Left ventricle myocardium inferior (tissue), 1 donor: ENCODE results near the gene CHRNB1. TPM values are rescaled to one million over a fixed set of nuclear protein-coding genes. Genes with fewer than 3 reads are reported as not detected.

ENCODE experiments used
- DNase-seq: peaks from one replicate; pipeline ENCODE4 v3.0.0-alpha.2; 2020
- H3K27ac ChIP-seq: fragments of 200-600 bp; replicated peaks from 2 replicates; pipeline ENCODE4 v1.8.0; 2021
- H3K27me3 ChIP-seq: fragments of 200-600 bp; 2 replicates; pipeline ENCODE4 v1.8.0; 2021; ENCODE audit warnings: low read depth
- H3K36me3 ChIP-seq: fragments of 200-600 bp; 2 replicates; pipeline ENCODE4 v1.8.0; 2021
- H3K4me1 ChIP-seq: fragments of 200-600 bp; 2 replicates; pipeline ENCODE4 v1.8.0; 2021
- H3K4me3 ChIP-seq: fragments of 200-600 bp; 2 replicates; pipeline ENCODE4 v1.8.0; 2021; ENCODE audit warnings: mild to moderate bottlenecking, moderate library complexity
- H3K9me3 ChIP-seq: fragments of 200-600 bp; replicated peaks from 2 replicates; pipeline ENCODE4 v1.8.0; 2021
- intact Hi-C: fragments of 100-400 bp; cut with micrococcal nuclease; formaldehyde crosslinking; loops from one replicate; pipeline ENCODE4 v1.11.0; 2022
- total RNA-seq: library from RNA; stranded (reverse); fragmentation: NEBNext Ultra II Directional; extraction: Animal tissue kit (Norgen Biotek cat#: 25700); gene quantifications from one replicate; pipeline ENCODE4 v1.2.1, GENCODE V29; 2021
- TF ChIP-seq, protein P1 (sequence below): fragments of 200-600 bp; IDR thresholded peaks from 2 replicates; pipeline ENCODE4 v1.8.0; 2021; ENCODE audit warnings: antibody characterized with exemption, mild to moderate bottlenecking, borderline replicate concordance
- donor health status: DM: no; HTN: yes; CAD: no; lungs with severe emphysema.

Gene CHRNB1
- total RNA-seq, 1 donor from 2014 or later: 8.7 TPM

- H3K27me3 ChIP-seq: no peaks in the 10 kb centered on the region
- TF ChIP-seq, protein P1, sequence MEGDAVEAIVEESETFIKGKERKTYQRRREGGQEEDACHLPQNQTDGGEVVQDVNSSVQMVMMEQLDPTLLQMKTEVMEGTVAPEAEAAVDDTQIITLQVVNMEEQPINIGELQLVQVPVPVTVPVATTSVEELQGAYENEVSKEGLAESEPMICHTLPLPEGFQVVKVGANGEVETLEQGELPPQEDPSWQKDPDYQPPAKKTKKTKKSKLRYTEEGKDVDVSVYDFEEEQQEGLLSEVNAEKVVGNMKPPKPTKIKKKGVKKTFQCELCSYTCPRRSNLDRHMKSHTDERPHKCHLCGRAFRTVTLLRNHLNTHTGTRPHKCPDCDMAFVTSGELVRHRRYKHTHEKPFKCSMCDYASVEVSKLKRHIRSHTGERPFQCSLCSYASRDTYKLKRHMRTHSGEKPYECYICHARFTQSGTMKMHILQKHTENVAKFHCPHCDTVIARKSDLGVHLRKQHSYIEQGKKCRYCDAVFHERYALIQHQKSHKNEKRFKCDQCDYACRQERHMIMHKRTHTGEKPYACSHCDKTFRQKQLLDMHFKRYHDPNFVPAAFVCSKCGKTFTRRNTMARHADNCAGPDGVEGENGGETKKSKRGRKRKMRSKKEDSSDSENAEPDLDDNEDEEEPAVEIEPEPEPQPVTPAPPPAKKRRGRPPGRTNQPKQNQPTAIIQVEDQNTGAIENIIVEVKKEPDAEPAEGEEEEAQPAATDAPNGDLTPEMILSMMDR: no peak
- no peaks in the 10 kb centered on the region for H3K36me3 ChIP-seq
- DNase-seq: no peak
- H3K4me3 ChIP-seq: no peak overlapping the region
- no peaks in the 10 kb centered on the region for H3K9me3 ChIP-seq
- intact Hi-C loops: no loop called here
- H3K27ac ChIP-seq: no peak overlapping the region
- no peaks in the 10 kb centered on the region for H3K4me1 ChIP-seq
These were observed 27.7 kb upstream of the CHRNB1 start for GRCh38 chr17:7417056-7417655.

DNA sequence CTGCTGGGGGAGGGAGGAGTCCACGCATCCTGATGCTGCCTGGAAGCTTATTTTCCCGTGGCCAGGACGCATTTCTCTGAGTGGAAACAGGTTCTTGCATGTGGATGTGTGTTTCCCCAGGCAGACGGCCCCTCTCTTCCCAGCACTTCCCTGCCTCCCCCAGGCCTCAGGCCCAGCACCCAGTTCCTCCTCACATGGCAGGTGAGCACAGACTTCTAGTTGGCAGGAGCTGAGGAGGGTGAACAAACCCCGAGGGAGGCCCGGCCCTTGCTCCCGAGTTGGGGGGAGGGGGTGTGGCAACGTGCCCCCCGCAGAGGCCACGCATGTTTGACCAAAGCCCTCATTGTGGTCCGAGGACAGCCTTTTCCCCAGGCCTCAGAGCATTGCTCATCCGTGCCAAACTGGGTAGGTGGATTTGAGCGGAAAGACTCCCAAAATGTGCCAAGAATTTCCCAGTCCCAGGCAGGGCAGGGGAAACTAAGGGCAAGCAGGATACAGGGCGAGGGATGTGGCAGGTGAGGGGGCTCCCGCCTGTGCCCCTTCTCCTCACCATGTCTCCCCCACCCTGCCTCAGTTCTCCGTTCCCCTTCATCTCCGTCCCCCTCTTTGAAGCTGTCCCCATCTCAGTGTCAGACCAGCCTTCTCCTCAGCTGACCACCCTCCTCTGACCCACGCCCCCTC is 26.2 kb upstream of the CHRNB1 start:
- intact Hi-C loops: no loop called here
- H3K36me3 ChIP-seq: no peaks in the 10 kb centered on the region
- no peak overlapping the region for H3K4me3 ChIP-seq
- H3K27ac ChIP-seq: no peak overlapping the region
- DNase-seq: no peak
- no peaks in the 10 kb centered on the region for H3K4me1 ChIP-seq
- TF ChIP-seq, protein P1: no peak
- no peaks in the 10 kb centered on the region for H3K27me3 ChIP-seq
- H3K9me3 ChIP-seq: no peaks in the 10 kb centered on the region

DNA sequence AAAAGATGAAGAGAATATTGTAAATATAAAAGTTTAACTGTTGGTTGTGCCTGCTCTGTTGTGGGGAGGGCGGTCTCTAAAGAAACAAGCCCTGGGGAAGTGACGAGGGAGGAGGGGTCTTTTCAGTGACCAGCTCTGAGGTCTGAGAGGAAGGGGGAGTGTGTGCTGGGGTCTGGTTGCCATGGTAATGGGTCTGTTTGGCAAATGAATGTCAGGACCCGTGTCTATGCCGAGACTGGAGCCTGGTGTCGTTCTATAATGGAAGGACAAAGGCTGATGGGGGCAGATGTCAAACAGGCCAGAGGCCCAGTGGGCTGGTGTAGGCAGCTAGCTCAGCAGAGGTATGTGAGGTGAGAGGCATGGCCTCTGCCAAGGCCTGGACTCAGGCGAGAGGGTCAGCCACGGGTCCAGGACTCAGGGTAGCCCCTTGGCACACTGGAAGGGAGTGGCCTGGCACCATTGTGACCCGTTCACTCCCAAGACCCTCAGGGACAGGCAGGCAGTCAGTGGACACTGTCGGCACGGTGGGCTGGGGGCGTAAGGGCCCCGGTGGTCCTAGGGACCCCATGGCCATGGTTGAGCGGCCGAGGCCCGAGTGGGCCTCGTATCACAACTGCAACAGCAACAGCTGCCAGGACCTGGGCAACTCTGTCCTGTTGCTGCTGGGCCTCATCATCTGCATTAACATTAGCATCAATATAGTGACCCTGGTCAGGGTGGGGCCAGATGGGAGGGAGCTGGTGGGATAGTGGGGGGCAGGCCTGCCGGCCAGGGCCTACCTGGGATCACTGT is 24.8 kb upstream of the CHRNB1 start, which contains the start of gene SPEM1:
TSS of gene SPEM1 (plus strand) at position 506 of the 792 bp plus-strand sequence. CDS start at position 567, 61 bp downstream.
- Histone ChIP-seq H3K4me1 (no peaks in the 10 kb centered on the region), H3K36me3 (no peaks in the 10 kb centered on the region), H3K9me3 (no peaks in the 10 kb centered on the region), H3K27ac (no peak within 1 kb of the TSS), H3K4me3 (no peak within 1 kb of the TSS), H3K27me3 (no peaks in the 10 kb centered on the region)
- TF ChIP-seq, protein P1: no peak
- no peak for DNase-seq
- intact Hi-C loops: no loop called here

GRCh38 chr17:7421186-7421585 is 23.7 kb upstream of the CHRNB1 start:
- intact Hi-C loops: no loop called here
- no peaks in the 10 kb centered on the region for H3K36me3 ChIP-seq
- DNase-seq: no peak
- no peaks in the 10 kb centered on the region for H3K4me1 ChIP-seq
- no peak overlapping the region for H3K4me3 ChIP-seq
- H3K27ac ChIP-seq: no peak overlapping the region
- H3K9me3 ChIP-seq: no peaks in the 10 kb centered on the region
- H3K27me3 ChIP-seq: no peaks in the 10 kb centered on the region
- TF ChIP-seq, protein P1: no peak

- Histone ChIP-seq H3K4me1 (no peaks in the 10 kb centered on the region), H3K27me3 (no peaks in the 10 kb centered on the region), H3K27ac (no peak overlapping the region), H3K36me3 (no peaks in the 10 kb centered on the region), H3K9me3 (no peaks in the 10 kb centered on the region), H3K4me3 (no peak overlapping the region)
- intact Hi-C loops: no loop called here
- no peak for DNase-seq
- TF ChIP-seq, protein P1: no peak
These were observed 21.2 kb upstream of the CHRNB1 start for GRCh38 chr17:7423679-7424078.
